Omental fat pad (tissue), 4 donors: Measurements from ENCODE around the gene COL9A3. TPM values are rescaled to one million over a fixed set of nuclear protein-coding genes. Genes with fewer than 3 reads are reported as not detected.

Source experiments
- ATAC-seq: fragments of 150-250 bp; one replicate; pipeline ENCODE4 v1.9.1; 2016; ENCODE audit warnings: mild to moderate bottlenecking, moderate library complexity; ENCODE audit not compliant: low FRiP score
- DNase-seq: peaks from one replicate; pipeline ENCODE4 v3.0.0-alpha.2; 2019; ENCODE audit warnings: low spot score
- CTCF ChIP-seq, 3 donors: fragments of 450-650 bp; IDR thresholded peaks; one replicate each; pipeline ENCODE4 v1.5.1; 2016 to 2017; ENCODE audit warnings: antibody characterized with exemption in 3 of 3, mild to moderate bottlenecking in 3 of 3, moderate library complexity in 2 of 3
- total RNA-seq, 4 donors: library from RNA; depleted of rRNA; stranded (reverse); fragments of >200 nt; gene quantifications; one replicate each; pipeline ENCODE4 v1.1.0, GENCODE V29; 2016

COL9A3 gene
- total RNA-seq, 4 donors from 2014 or later: 2.3 to 6.3 (median 3.6) TPM

DNA sequence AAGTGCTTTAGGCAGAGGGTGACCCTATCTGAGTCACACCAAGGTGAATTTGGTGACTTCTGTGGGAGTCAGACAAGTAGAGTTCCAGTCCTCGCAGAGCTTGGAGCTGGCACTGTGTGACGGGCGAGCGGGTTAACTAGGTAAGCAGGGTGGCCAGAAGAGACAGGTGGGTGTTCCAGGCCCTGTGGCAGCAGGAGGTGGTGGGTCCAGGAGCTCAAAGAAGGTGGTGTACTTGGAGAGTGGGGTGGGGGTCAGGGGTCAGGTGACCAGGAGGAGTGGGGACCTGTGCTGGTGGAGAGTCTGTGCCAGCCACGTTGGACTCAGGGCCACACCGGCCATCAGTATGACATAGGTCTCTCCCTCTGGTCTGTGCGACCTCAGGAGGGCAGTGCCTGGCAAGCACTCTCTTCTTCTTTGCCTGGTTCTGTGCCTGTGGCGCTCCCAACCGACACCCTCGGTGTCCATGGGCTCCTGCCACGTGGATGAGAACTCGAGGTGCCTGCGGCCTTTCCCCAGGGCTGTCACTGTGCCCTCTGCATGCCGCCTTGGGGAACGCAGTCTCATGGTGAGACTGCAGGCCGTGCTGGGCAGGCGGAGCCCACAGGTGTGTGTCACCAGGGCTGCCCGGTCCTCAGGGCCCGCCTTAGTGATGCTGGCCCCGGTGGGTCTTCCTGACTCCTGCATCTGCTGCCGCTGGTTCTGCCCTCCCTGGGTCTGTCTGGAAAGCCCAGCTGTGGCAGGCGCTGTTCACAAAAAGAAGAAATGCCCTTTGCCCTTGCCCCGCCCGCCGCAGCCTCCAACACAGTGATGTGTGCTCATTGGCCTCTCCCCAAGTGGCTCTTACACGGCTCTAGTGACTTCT, 18.9 kb upstream of the COL9A3 start:
- DNase-seq: no peak
- ATAC-seq: no peak
- TF ChIP-seq CTCF (IDR thresholded peaks at IDR 0.05): no peak

DNA sequence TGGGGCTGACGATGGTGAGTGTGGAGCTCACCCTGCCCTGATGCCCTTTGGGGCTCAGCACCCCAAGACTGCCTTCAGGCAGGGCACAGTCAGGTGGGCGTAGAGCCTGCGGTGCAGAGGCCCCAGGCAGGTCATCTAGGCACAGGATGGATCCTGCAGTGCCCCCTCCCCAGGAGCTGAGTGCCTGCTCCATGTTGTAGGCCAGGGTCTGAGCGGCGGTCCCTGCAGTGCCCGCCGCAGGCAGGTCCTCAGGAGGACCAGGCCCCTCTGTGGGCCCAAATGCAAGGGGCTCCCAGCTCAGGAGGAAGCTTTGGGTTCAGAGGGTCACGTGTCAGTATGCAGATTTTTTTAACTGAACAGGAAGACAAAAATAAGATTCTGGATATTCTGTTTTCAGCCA, 17.8 kb upstream of the COL9A3 start:
- TF ChIP-seq CTCF (IDR thresholded peaks at IDR 0.05): no peak
- DNase-seq (no peak), ATAC-seq (no peak)

DNA sequence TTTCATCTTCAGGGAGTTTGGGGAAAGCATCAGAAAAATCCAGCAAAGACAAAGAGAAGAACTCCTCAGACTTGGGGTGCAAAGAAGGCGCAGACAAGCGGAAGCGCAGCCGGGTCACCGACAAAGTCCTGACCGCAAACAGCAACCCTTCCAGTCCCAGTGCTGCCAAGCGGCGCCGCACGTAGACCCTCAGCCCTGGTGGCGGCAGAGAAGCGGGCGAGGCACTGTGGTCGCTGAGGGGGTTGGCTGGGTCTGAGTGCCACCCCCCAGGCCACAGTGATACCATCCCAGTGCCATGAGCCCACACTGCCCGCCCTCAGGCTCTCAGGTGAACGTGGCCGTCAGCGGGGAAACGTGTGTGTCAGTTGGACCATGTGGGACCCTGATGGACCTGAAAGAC, 17.4 kb upstream of the COL9A3 start:
- no peak for DNase-seq
- no peak for TF ChIP-seq CTCF (IDR thresholded peaks at IDR 0.05)
- no peak for ATAC-seq

- TF ChIP-seq CTCF (IDR thresholded peaks at IDR 0.05): no peak
- DNase-seq: no peak
- no peak for ATAC-seq
Measured at GRCh38 chr20:62799873-62800272, 17.0 kb upstream of the COL9A3 start.

GRCh38 chr20:62800314-62801259, 16.3 kb upstream of the COL9A3 start:
- TF ChIP-seq CTCF (IDR thresholded peaks at IDR 0.05): no peak
- ATAC-seq: no peak
- no peak for DNase-seq

DNA sequence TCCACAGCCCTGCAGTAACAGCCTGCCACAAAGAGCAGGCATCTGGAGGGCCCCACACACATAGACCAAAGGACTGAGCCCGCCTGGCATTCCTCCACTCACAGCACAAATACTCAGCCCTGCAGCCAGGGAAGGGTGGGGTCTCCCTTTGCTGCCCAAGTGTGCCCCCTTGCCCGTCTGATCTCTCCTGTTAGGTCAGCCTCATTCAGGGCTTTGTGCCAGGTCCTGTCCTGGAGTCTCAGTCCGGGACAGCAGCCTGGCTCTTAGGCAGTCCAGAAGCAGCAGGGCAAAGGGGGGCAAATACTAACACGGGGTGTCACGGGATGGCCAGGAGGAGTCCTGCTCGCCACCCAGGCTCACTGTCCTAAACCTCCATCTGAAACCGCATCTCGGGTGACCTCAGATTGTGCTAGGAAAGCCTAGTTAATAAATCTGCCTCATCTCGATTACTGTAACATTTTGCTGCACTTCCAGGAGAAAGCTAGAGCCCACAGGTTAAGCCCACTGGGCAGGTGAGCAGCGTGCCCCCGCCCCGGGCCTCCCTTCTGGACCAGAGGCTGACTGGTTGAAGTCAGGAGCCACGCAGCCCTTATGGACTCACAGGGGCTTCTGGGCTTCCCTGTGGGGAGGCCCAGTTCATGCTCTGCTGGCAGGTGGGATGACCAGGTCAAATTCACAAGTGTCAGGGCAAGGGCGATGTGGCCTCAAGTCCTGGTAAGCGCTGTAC, 15.4 kb upstream of the COL9A3 start:
- TF ChIP-seq CTCF (IDR thresholded peaks at IDR 0.05): no peak
- ATAC-seq (no peak), DNase-seq (no peak)
